Measurements from ENCODE around the gene KIF16B.

DNA sequence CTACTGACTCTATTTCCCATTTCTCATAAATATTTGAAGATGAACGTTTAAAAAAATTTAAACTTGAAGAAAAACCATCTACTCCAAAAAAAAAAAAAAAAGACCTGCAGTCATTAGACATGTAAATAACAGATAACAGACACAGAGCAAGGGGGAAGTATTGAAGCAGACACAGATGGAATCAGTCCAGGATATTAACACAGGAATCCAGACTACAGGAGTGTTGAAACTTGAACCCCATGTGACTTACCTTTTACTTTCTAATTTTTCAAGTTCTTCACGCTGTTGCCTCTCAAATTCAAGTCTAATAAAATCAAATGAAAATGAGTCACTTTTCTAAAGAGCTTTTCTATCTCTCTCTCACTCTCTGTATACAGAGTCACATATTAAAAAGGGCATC, 191.8 kb downstream of the KIF16B start:
- no peak for TF ChIP-seq CTCF (conservative IDR thresholded peaks at IDR 0.05; ENCODE audit: low read depth in 2 of 2)
- no peak for TF ChIP-seq REST (IDR thresholded peaks at IDR 0.05; ENCODE audit: unreplicated experiment)
- TF ChIP-seq CREB1 (CRISPR knock-in tag; IDR thresholded peaks at IDR 0.05; ENCODE audit: low read depth): no peak
- no peak for TF ChIP-seq EZH2 (IDR thresholded peaks at IDR 0.05; ENCODE audit: low read depth, unreplicated experiment)
- TF ChIP-seq EZH2phosphoT487 (IDR thresholded peaks at IDR 0.05; ENCODE audit: unreplicated experiment): no peak
- no peak for TF ChIP-seq NANOG (IDR thresholded peaks at IDR 0.05; ENCODE audit: borderline replicate concordance)
- TF ChIP-seq POLR2AphosphoS5 (IDR thresholded peaks at IDR 0.05; ENCODE audit: low read depth): no peak
- TF ChIP-seq ETS1 (IDR thresholded peaks at IDR 0.05): no peak
- TF ChIP-seq JUNB (IDR thresholded peaks at IDR 0.05; ENCODE audit: unreplicated experiment): no peak
- no peak for TF ChIP-seq ZNF331 (CRISPR knock-in tag; IDR thresholded peaks at IDR 0.05; ENCODE audit: low read depth)
- no peak for TF ChIP-seq ZNF114 (CRISPR knock-in tag; IDR thresholded peaks at IDR 0.05)
- TF ChIP-seq STAT1 (IDR thresholded peaks at IDR 0.05; ENCODE audit: unreplicated experiment): no peak

All from GM23338 (cell line).